SK-N-SH (cell line): ENCODE measurements around the gene KNTC1. TPM values are rescaled to one million over a fixed set of nuclear protein-coding genes. Genes with fewer than 3 reads are reported as not detected.
"Not testable (repeated sequence)": the region's sequence is repeated elsewhere in the genome, so short reads cannot be mapped to it uniquely, and the experiment has no call there.

Experiments used
- CTCF ChIA-PET: fragments of 300-600, 350-600 bp; formaldehyde crosslinking; extraction: SDS; loops from one replicate; lab custom pipeline; 2021; lab: Yijun Ruan, JAX
- POLR2A ChIA-PET: fragments of 350-600 bp; sonication (Branson Sonifier 250); formaldehyde crosslinking; extraction: SDS; loops from one replicate; lab custom pipeline; 2020; ENCODE audit warnings: antibody characterized with exemption, inconsistent platforms; lab: Yijun Ruan, JAX
- DNase-seq: peaks from one replicate; pipeline ENCODE4 v3.0.0; 2012
- H2AFZ ChIP-seq: fragments of 200-600 bp; sonication (generic); 2 replicates; pipeline ENCODE4 v1.8.1; 2016; ENCODE audit warnings: antibody characterized with exemption, mild to moderate bottlenecking, low read depth
- H3F3A ChIP-seq: fragments of 200-600 bp; sonication (generic); replicated peaks from 2 replicates; pipeline ENCODE3; 2016; ENCODE audit warnings: antibody characterized with exemption, mild to moderate bottlenecking; ENCODE audit not compliant: insufficient read depth
- H3K27ac ChIP-seq, 2 experiments: fragments of 200-500 bp in 1 of 2; fragments of 200-600 bp in 1 of 2; sonication (Bioruptor generic) in 1 of 2; sonication (generic), shearing (Covaris generic) in 1 of 2; 2 replicates each; pipeline versions ENCODE4 v1.5.1 to v1.6.1; 2014 to 2016; ENCODE audit warnings: low read depth in 2 of 2, inconsistent platforms in 1 of 2, low read length in 1 of 2, mild to moderate bottlenecking in 1 of 2, mixed read lengths in 1 of 2
- H3K27me3 ChIP-seq: fragments of 200-600 bp; sonication (generic), shearing (Covaris generic); 2 replicates; pipeline ENCODE4 v1.6.1; 2016; ENCODE audit warnings: mixed run types; ENCODE audit not compliant: insufficient read depth
- H3K36me3 ChIP-seq, 2 experiments: fragments of 200-500 bp in 1 of 2; fragments of 200-600 bp in 1 of 2; sonication (Bioruptor generic) in 1 of 2; sonication (generic) in 1 of 2; replicated peaks in 1 of 2; 2 replicates each; pipeline versions ENCODE3 to v1.5.1; 2014 to 2016; ENCODE audit warnings: low read length in 1 of 2, mild to moderate bottlenecking in 1 of 2; ENCODE audit not compliant: insufficient read depth in 2 of 2, control insufficient read depth in 1 of 2
- H3K4me1 ChIP-seq, 2 experiments: fragments of 200-500 bp in 1 of 2; fragments of 200-600 bp in 1 of 2; sonication (Bioruptor generic) in 1 of 2; sonication (generic), shearing (Covaris generic) in 1 of 2; 2 replicates each; pipeline versions ENCODE4 v1.5.1 to v1.6.1; 2014 to 2016; ENCODE audit warnings: low read depth in 1 of 2, low read length in 1 of 2, mixed run types in 1 of 2; ENCODE audit not compliant: insufficient read depth in 2 of 2, control insufficient read depth in 1 of 2
- H3K4me2 ChIP-seq: fragments of 200-600 bp; sonication (generic), shearing (Covaris generic); 2 replicates; pipeline ENCODE4 v1.6.1; 2017; ENCODE audit warnings: mixed run types
- H3K4me3 ChIP-seq, 2 experiments: fragments of 200-500 bp in 1 of 2; fragments of 200-600 bp in 1 of 2; sonication (Bioruptor generic) in 1 of 2; sonication (generic), shearing (Covaris generic) in 1 of 2; 2 replicates each; pipeline versions ENCODE4 v1.5.1 to v1.8.1; 2014 to 2016; ENCODE audit warnings: low read depth in 2 of 2, inconsistent platforms in 1 of 2, low read length in 1 of 2, mild to moderate bottlenecking in 1 of 2, mixed read lengths in 1 of 2, moderate library complexity in 1 of 2
- H3K79me2 ChIP-seq: fragments of 200-600 bp; sonication (generic); 2 replicates; pipeline ENCODE4 v1.8.1; 2017; ENCODE audit warnings: mild to moderate bottlenecking; ENCODE audit not compliant: insufficient read depth
- H3K9ac ChIP-seq: fragments of 200-600 bp; sonication (generic); 2 replicates; pipeline ENCODE4 v1.6.1; 2017; ENCODE audit warnings: mixed run types
- H3K9me2 ChIP-seq: fragments of 200-600 bp; sonication (generic); 2 replicates; pipeline ENCODE4 v1.6.1; 2017; ENCODE audit warnings: mixed run types
- H3K9me3 ChIP-seq: fragments of 200-600 bp; sonication (generic); 2 replicates; pipeline ENCODE4 v1.6.1; 2017; ENCODE audit warnings: mixed run types, mild to moderate bottlenecking, moderate library complexity
- H4K20me1 ChIP-seq: fragments of 200-600 bp; sonication (generic); 2 replicates; pipeline ENCODE4 v1.6.1; 2017; ENCODE audit warnings: mild to moderate bottlenecking, mixed run types; ENCODE audit not compliant: insufficient read depth
- ELF1 ChIP-seq: IDR thresholded peaks from 2 replicates; pipeline ENCODE4 v1.4.0; 2012
- FOSL2 ChIP-seq: IDR thresholded peaks from 2 replicates; pipeline ENCODE4 v1.4.0; 2012; ENCODE audit warnings: low read depth, mild to moderate bottlenecking, moderate library complexity, borderline replicate concordance
- FOXM1 ChIP-seq: IDR thresholded peaks from 2 replicates; pipeline ENCODE4 v1.4.0; 2012; ENCODE audit warnings: low read depth, mild to moderate bottlenecking
- IRF3 ChIP-seq: fragments of 150-350 bp; IDR thresholded peaks from 2 replicates; pipeline ENCODE4 v1.6.1; 2016; ENCODE audit warnings: mild to moderate bottlenecking, low read depth, low read length
- NRF1 ChIP-seq: IDR thresholded peaks from 2 replicates; pipeline ENCODE4 v1.6.1; 2012; ENCODE audit warnings: low read depth, mild to moderate bottlenecking, low read length
- PBX3 ChIP-seq: IDR thresholded peaks from 2 replicates; pipeline ENCODE4; 2012
- SIN3A ChIP-seq: IDR thresholded peaks from 2 replicates; pipeline ENCODE4 v1.6.1; 2012; ENCODE audit warnings: low read depth, mild to moderate bottlenecking, low read length, moderate library complexity, borderline replicate concordance
- WGBS: methylation state at CpG from one replicate; pipeline ENCODE4 v1.1.6; 2017; ENCODE audit warnings: low lambda C conversion rate; 5-methylcytosine and 5-hydroxymethylcytosine counted together
- polyA plus RNA-seq, 3 experiments: library from polyadenylated mRNA; depleted of rRNA; stranded (reverse); fragments of >200 nt; gene quantifications; 2 replicates each; pipeline ENCODE4 v1.2.3, GENCODE V29; 2012

KNTC1 gene
- polyA plus RNA-seq, 1 of the 3 experiments (the other 2 are of a cell fraction) = 13.2 TPM

- H3K27me3 ChIP-seq = no peaks in the 10 kb centered on the region
- no peak overlapping the region for H3K9ac ChIP-seq
- H3K36me3 ChIP-seq = peaks cover 27 to 29% of the 10 kb centered on the region in 2 experiments
- H3K9me2 ChIP-seq = no peaks in the 10 kb centered on the region
- no peak overlapping the region for H3K4me2 ChIP-seq
- H4K20me1 ChIP-seq = no peaks in the 10 kb centered on the region
- DNase-seq = no peak
- H2AFZ ChIP-seq = no peak overlapping the region
- H3F3A ChIP-seq = peaks cover 8% of the 10 kb centered on the region
- ChIA-PET CTCF (no interaction called here), POLR2A (no interaction called here)
- no peak overlapping the region for H3K4me3 ChIP-seq
- H3K79me2 ChIP-seq = no peaks in the 10 kb centered on the region
- WGBS = 95% methylated on average over 7 of the region's 7 CpGs
- TF ChIP-seq SIN3A (no peak), FOSL2 (no peak)
- H3K27ac ChIP-seq = no peak overlapping the region
- H3K9me3 ChIP-seq = no peaks in the 10 kb centered on the region
- H3K4me1 ChIP-seq = no peaks in the 10 kb centered on the region
Observed at GRCh38 chr12:122590990-122591389, 63.9 kb downstream of the KNTC1 start.

- H4K20me1 ChIP-seq, H3K9me3 ChIP-seq, H3K9me2 ChIP-seq, H3K4me3 ChIP-seq, H3K4me2 ChIP-seq, H3K79me2 ChIP-seq, H3K27me3 ChIP-seq, CTCF ChIA-PET, POLR2A ChIA-PET, H2AFZ ChIP-seq, H3K27ac ChIP-seq, H3K4me1 ChIP-seq, H3K9ac ChIP-seq, DNase-seq, H3F3A ChIP-seq: not testable (repeated sequence)
- 93% methylated on average over 3 of the region's 30 CpGs for whole genome bisulfite sequencing
- H3K36me3 ChIP-seq = peaks cover 26 to 27% of the 10 kb centered on the region in 2 experiments
Observed at GRCh38 chr12:122591966-122592365, 64.9 kb downstream of the KNTC1 start.

GRCh38 chr12:122592543-122592942 lies 65.5 kb downstream of the KNTC1 start:
- H3F3A ChIP-seq, H3K27ac ChIP-seq, POLR2A ChIA-PET, H3K27me3 ChIP-seq, H2AFZ ChIP-seq, H3K9ac ChIP-seq, H4K20me1 ChIP-seq, H3K9me2 ChIP-seq, DNase-seq, H3K9me3 ChIP-seq, CTCF ChIA-PET, H3K4me3 ChIP-seq, H3K4me2 ChIP-seq, H3K4me1 ChIP-seq, H3K79me2 ChIP-seq: not testable (repeated sequence)
- H3K36me3 ChIP-seq = peaks cover 23 to 26% of the 10 kb centered on the region in 2 experiments
- WGBS = 76% methylated on average over 5 of the region's 8 CpGs

- no peak for DNase-seq
- no peaks in the 10 kb centered on the region for H3K79me2 ChIP-seq
- H3K4me3 ChIP-seq = no peak overlapping the region
- ChIA-PET CTCF (no interaction called here), POLR2A (no interaction called here)
- no peaks in the 10 kb centered on the region for H3K4me1 ChIP-seq
- H2AFZ ChIP-seq = no peak overlapping the region
- H3K4me2 ChIP-seq = no peak overlapping the region
- H3K27ac ChIP-seq = no peak overlapping the region
- H3K27me3 ChIP-seq = no peaks in the 10 kb centered on the region
- TF ChIP-seq SIN3A = no peak
- TF ChIP-seq ELF1 = no peak
- TF ChIP-seq IRF3 = no peak
- no peak for TF ChIP-seq FOXM1
- TF ChIP-seq PBX3 = no peak
- TF ChIP-seq NRF1 = no peak
- WGBS = 86% methylated on average over 1 of the region's 1 CpG
- H3F3A ChIP-seq = peaks cover 3% of the 10 kb centered on the region
- H4K20me1 ChIP-seq = no peaks in the 10 kb centered on the region
- H3K9me3 ChIP-seq = no peaks in the 10 kb centered on the region
- no peaks in the 10 kb centered on the region for H3K9me2 ChIP-seq
- H3K9ac ChIP-seq = no peak overlapping the region
- H3K36me3 ChIP-seq = peaks cover 18% of the 10 kb centered on the region in 2 experiments
Observed at GRCh38 chr12:122593910-122594309, 66.9 kb downstream of the KNTC1 start.
